ENCODE data around the gene GNLY. TPM values are rescaled to one million over a fixed set of nuclear protein-coding genes. Genes with fewer than 3 reads are reported as not detected.

GNLY gene
- total RNA-seq, 1 experiment from 2014 or later: not detected

GRCh38 chr2:85647823-85648526, 46.2 kb upstream of the GNLY start:
- no peak for TF ChIP-seq CTCF (IDR thresholded peaks at IDR 0.05; ENCODE audit: insufficient read depth in 1 of 2, low read depth in 1 of 2, low read length in 1 of 2, severe bottlenecking in 1 of 2, unreplicated experiment in 1 of 2)
- Mint-ChIP-seq H3K9me3 (ENCODE audit: unreplicated experiment) (no peaks in the 10 kb centered on the region), H3K27ac (ENCODE audit: unreplicated experiment) (no peak overlapping the region), H3K36me3 (ENCODE audit: insufficient read depth, unreplicated experiment) (peaks cover 99% of the 10 kb centered on the region), H3K27me3 (ENCODE audit: insufficient read depth, unreplicated experiment) (no peaks in the 10 kb centered on the region), H3K4me1 (ENCODE audit: low read depth, unreplicated experiment) (peaks cover 12% of the 10 kb centered on the region), H3K4me3 (ENCODE audit: unreplicated experiment) (no peak overlapping the region)
- intact Hi-C loops (cut with micrococcal nuclease; ENCODE audit: unreplicated experiment): loop anchor here (5.0 kb wide), 1 partner anchor 59 kb away; no protein-coding TSS in a partner anchor
- H3K27me3 ChIP-seq (replicated peaks; ENCODE audit: control insufficient read depth, insufficient read depth, low read length): no peaks in the 10 kb centered on the region
- no peaks in the 10 kb centered on the region for H3K9me3 ChIP-seq
- ChIA-PET CTCF (interaction anchor here (0.6 to 1.7 kb wide), 2 partner anchors 11 to 78 kb away, joined by 7 to 13 read pairs; no protein-coding TSS in a partner anchor), POLR2A (no interaction called here)
- BruUV-seq (replicated peaks): no TSS peak
- H3K4me1 ChIP-seq: 0 out of 2 replicates have a peak, but pooled peaks cover 5% of the 10 kb centered on the region
- peaks cover 4% of the 10 kb centered on the region for H3K36me3 ChIP-seq (ENCODE audit: control insufficient read depth, insufficient read depth, low read length)
- no peak for DNase-seq
- no peak overlapping the region for H3K4me3 ChIP-seq (ENCODE audit: low read depth, low read length)

GRCh38 chr2:85648619-85649018, 45.5 kb upstream of the GNLY start:
- intact Hi-C loops (cut with micrococcal nuclease; ENCODE audit: unreplicated experiment): loop anchor here (5.0 kb wide), 1 partner anchor 59 kb away; no protein-coding TSS in a partner anchor
- Mint-ChIP-seq H3K9me3 (ENCODE audit: unreplicated experiment) (no peaks in the 10 kb centered on the region), H3K27ac (ENCODE audit: unreplicated experiment) (no peak overlapping the region), H3K36me3 (ENCODE audit: insufficient read depth, unreplicated experiment) (peaks cover 93% of the 10 kb centered on the region), H3K4me1 (ENCODE audit: low read depth, unreplicated experiment) (peaks cover 12% of the 10 kb centered on the region), H3K27me3 (ENCODE audit: insufficient read depth, unreplicated experiment) (no peaks in the 10 kb centered on the region), H3K4me3 (ENCODE audit: unreplicated experiment) (no peak overlapping the region)
- Histone ChIP-seq H3K9me3 (no peaks in the 10 kb centered on the region), H3K4me1 (0 out of 2 replicates have a peak, but pooled peaks cover 5% of the 10 kb centered on the region), H3K36me3 (ENCODE audit: control insufficient read depth, insufficient read depth, low read length) (peaks cover 4% of the 10 kb centered on the region), H3K27me3 (replicated peaks; ENCODE audit: control insufficient read depth, insufficient read depth, low read length) (no peaks in the 10 kb centered on the region), H3K4me3 (ENCODE audit: low read depth, low read length) (no peak overlapping the region)
- TF ChIP-seq CTCF (IDR thresholded peaks at IDR 0.05; ENCODE audit: insufficient read depth in 1 of 2, low read depth in 1 of 2, low read length in 1 of 2, severe bottlenecking in 1 of 2, unreplicated experiment in 1 of 2): peak; percentile 52 to 62
- POLR2A ChIA-PET: no interaction called here
- DNase-seq: peak in 1 of 2 experiments; percentile 49
- CTCF ChIA-PET: interaction anchor here (0.5 to 1.7 kb wide), 4 partner anchors 11 to 234 kb away, joined by 3 to 13 read pairs (median 5); no protein-coding TSS in a partner anchor
- no TSS peak for BruUV-seq (replicated peaks)

GRCh38 chr2:85649201-85650190, 44.7 kb upstream of the GNLY start:
- ChIA-PET CTCF (interaction anchor here (0.6 to 1.7 kb wide), 2 partner anchors 12 to 21 kb away, joined by 3 to 13 read pairs; no protein-coding TSS in a partner anchor), POLR2A (no interaction called here)
- Histone ChIP-seq H3K36me3 (ENCODE audit: control insufficient read depth, insufficient read depth, low read length) (peaks cover 4% of the 10 kb centered on the region), H3K9me3 (no peaks in the 10 kb centered on the region), H3K4me3 (ENCODE audit: low read depth, low read length) (no peak overlapping the region), H3K27me3 (replicated peaks; ENCODE audit: control insufficient read depth, insufficient read depth, low read length) (no peaks in the 10 kb centered on the region), H3K4me1 (0 out of 2 replicates have a peak, but pooled peaks cover 5% of the 10 kb centered on the region)
- Mint-ChIP-seq H3K9me3 (ENCODE audit: unreplicated experiment) (no peaks in the 10 kb centered on the region), H3K27me3 (ENCODE audit: insufficient read depth, unreplicated experiment) (no peaks in the 10 kb centered on the region), H3K27ac (ENCODE audit: unreplicated experiment) (no peak overlapping the region), H3K36me3 (ENCODE audit: insufficient read depth, unreplicated experiment) (peaks cover 91% of the 10 kb centered on the region), H3K4me3 (ENCODE audit: unreplicated experiment) (no peak overlapping the region), H3K4me1 (ENCODE audit: low read depth, unreplicated experiment) (peaks cover 12% of the 10 kb centered on the region)
- DNase-seq: no peak
- no peak for TF ChIP-seq CTCF (IDR thresholded peaks at IDR 0.05; ENCODE audit: insufficient read depth in 1 of 2, low read depth in 1 of 2, low read length in 1 of 2, severe bottlenecking in 1 of 2, unreplicated experiment in 1 of 2)
- BruUV-seq (replicated peaks): no TSS peak
- intact Hi-C loops (cut with micrococcal nuclease; ENCODE audit: unreplicated experiment): loop anchor here (5.0 kb wide), 1 partner anchor 58 kb away; no protein-coding TSS in a partner anchor
